GM21367 (cell line): Measurements from ENCODE around the gene FARP1.
"Not testable (repeated sequence)": the region's sequence is repeated elsewhere in the genome, so short reads cannot be mapped to it uniquely, and the experiment has no call there.

ENCODE experiments used
- ATAC-seq: cut with Tn5 transposase; IDR thresholded peaks from one replicate; pipeline ENCODE4 v1.9.1; 2021; ENCODE audit not compliant: unreplicated experiment

FARP1 gene

GRCh38 chr13:98258226-98258625, 115.3 kb downstream of the FARP1 start:
- no peak for ATAC-seq

- no peak for ATAC-seq
These were observed 117.7 kb downstream of the FARP1 start for GRCh38 chr13:98260357-98261164.

DNA sequence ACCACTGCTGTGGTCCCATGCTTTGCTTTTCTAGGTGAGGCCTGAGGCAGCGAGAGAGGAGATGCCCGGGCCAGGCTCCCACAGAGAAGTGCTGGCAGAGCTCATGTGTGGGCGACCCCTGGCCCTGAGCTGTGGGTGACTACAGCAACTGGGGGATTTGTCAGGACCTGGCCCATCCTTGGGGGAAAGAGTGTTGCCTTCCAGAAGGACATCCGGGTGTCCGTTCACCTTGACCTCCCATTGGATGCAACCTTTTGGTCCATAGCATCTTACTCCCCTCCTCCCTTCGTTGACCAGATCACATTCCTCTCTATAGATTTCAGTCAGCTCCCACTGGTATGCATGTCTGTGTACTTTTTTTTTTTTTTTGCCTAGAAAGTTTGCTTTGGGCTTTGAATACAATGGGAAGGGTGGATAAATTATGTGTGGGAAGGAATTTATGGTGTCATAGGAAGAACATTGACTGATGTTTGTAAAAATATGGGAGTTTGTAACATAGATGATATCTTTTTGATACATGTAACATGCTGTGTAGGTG, 118.3 kb downstream of the FARP1 start:
- ATAC-seq, result no peak

- ATAC-seq, result no peak
These were observed 119.4 kb downstream of the FARP1 start for GRCh38 chr13:98262292-98262691.

DNA sequence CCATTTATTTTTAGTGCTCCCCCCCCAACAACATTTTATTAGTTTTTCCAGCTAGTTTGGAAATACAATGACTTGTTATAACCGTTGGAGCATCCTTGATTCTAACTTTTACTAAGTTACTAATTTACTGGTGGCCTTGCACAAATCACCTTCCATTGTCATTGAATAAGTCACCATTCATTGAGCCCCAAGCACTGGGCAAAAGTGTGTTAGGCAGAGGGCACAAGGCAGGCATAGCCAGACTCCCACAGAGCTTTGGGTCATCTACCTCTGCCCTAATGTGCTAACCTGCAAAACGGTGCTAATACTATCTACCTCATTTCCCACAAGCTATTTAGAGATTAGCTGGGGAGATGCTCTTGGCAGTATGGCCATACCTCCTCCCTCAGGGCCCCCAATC, 120.9 kb downstream of the FARP1 start:
- no peak for ATAC-seq

DNA sequence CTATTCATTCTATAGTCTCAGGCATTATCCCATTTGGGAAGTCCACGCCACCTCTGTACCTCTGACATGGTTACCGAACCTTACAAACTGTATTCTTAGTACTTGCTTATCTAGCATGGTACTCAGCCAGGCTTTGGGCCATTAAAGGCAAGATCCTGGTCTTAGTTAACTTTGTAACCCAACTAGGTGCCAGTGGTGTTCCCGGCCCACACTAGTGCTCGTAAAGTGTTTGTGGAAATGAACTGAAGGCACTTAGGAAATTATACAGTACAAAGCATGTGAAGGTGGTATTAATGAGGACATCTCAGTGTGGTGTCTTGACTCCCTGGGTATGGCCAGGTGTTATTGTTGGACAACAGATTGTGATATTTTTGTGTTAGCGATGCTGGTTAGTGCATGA, 122.0 kb downstream of the FARP1 start:
- no peak for ATAC-seq

GRCh38 chr13:98265692-98266551, 123.0 kb downstream of the FARP1 start:
- no peak for ATAC-seq

- peak; percentile 63 for ATAC-seq
These were observed 124.4 kb downstream of the FARP1 start for GRCh38 chr13:98267080-98267912.

- no peak for ATAC-seq
These were observed 126.5 kb downstream of the FARP1 start for GRCh38 chr13:98269386-98269785.

GRCh38 chr13:98270819-98271218, 127.9 kb downstream of the FARP1 start:
- no peak for ATAC-seq

- ATAC-seq, result not testable (repeated sequence)
These were observed 128.8 kb downstream of the FARP1 start for GRCh38 chr13:98271646-98272045.

DNA sequence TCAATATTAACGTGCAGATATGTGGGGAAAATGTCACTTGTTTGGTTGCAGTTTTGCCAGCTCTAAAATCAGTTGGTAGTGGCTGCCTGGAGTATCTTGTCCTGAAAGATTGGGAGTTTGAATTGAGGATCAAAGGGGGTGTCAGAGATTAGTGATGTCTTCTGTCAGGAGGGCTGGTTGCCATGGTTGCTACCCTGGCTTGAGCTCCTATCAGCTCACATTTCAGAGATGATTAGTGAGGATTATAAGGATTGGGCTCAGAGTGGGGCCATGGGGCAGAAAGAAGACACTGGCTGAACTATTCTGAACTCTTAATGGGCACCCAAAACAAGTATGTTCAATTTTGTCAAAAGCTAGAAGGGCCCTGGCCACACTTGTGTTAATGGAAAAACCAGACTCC, 129.7 kb downstream of the FARP1 start:
- ATAC-seq, result no peak

DNA sequence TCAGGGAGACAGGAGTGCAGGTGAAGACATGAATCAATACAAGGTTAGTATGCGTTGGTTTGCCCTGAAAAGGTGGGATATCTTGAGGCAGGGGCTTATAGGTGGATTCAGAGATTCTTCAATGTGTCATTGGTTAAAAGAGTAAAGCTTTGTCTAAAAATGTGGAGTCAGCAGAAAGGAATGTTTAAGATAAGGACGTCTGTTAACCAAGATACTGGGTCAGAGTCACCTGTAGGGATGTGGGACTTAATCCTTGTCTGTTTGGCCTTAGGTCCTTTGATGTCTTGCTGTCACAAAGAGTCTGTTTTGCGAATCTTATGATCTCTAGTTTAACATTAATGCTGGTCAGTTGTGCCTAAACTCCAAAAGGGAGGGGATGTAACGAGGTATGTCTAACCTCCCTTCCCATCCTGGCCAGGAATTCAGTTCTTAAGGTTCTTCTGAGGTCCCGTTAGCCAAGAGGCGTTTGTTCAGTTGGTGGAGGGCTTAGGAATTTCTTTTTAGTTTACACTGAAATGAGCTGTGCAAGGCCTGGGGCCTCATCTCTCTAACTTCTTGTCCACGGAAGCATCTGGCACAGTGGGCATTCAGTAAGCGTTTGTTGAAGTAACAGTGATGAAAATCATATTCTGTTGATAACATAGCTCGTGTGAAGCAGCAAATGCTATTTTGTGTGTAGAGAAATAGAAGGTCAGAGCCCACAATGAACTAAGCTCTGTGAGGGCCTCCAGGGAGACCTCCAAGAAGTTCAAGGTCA, 130.4 kb downstream of the FARP1 start:
- ATAC-seq, result no peak

GRCh38 chr13:98273824-98274742, 131.2 kb downstream of the FARP1 start:
- no peak for ATAC-seq

- no peak for ATAC-seq
These were observed 132.1 kb downstream of the FARP1 start for GRCh38 chr13:98274921-98275487.

DNA sequence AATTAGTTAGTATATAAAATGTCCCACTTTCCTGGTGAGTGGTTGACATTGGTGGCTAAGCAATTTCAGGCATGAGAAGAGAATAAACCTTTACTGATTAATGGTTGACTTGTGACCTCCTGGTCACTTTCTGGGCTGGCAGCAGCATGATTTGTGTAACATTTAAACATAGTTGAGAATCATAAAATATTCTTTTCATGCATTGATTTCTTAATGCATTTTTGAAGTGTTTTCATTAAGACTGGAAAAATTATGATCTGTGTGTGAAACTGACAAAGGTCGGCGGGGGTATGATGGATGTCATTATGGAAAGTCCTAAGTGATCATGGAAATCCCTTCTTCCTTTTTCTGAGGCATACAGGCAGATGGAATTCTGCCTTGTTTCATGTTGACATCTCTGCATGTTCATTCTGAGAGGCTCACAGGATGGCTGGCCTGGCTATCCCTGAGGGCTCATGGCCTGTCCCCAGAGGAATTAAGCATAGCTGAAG, 132.8 kb downstream of the FARP1 start:
- no peak for ATAC-seq

GRCh38 chr13:98276486-98276885, 133.6 kb downstream of the FARP1 start:
- ATAC-seq, result no peak

DNA sequence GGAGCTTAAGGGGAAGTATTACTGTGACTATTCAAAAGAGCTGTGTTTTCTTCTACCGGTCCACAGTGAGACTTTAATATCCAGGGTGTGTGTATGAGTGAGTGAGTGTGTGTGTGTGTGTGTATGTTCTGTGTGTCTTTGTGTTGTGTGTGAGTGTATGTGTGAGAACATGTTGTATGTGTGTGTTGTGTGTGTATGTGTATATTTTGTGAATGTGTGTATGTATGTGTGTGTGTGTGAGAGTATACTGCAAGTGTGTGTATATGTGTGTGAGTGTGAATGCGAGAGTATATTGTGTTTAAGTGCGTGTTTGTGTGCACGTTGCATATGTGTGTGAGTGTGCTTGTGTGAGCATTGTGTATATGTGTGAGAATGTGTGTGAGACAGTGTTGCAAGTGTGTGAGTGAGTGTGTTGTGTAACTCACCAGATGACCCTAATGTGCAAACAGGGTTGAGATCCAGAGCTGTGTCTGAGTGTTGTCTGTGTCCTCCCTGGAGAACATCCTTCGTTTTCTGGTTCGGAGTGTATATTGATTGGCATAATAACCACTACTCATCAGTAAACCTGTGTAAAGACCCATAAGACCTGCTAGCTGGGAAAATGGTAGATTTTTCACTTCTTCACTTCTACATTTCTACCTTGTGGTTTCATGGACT, 135.3 kb downstream of the FARP1 start:
- no peak for ATAC-seq
